ENCODE data around the gene AQP9. TPM values are rescaled to one million over a fixed set of nuclear protein-coding genes. Genes with fewer than 3 reads are reported as not detected.
"Not testable (repeated sequence)": the region's sequence is repeated elsewhere in the genome, so short reads cannot be mapped to it uniquely, and the experiment has no call there.

The AQP9 gene
- total RNA-seq, 1 donor from 2014 or later, result 2.1 TPM

- Histone ChIP-seq H3K27ac (ENCODE audit: low read depth, low read length) (no peak overlapping the region), H3K9ac (ENCODE audit: low read depth in 1 of 3, low read length in 3 of 3) (no peak overlapping the region), H3K36me3 (ENCODE audit: control insufficient read depth in 3 of 3, insufficient read depth in 3 of 3, low read length in 3 of 3) (no peaks in the 10 kb centered on the region), H3K9me3 (ENCODE audit: control insufficient read depth in 3 of 3, low read length in 3 of 3) (no peaks in the 10 kb centered on the region), H3K4me1 (ENCODE audit: control insufficient read depth in 3 of 3, insufficient read depth in 3 of 3, low read length in 3 of 3) (no peaks in the 10 kb centered on the region), H3K27me3 (ENCODE audit: control insufficient read depth in 3 of 3, insufficient read depth in 3 of 3, low read length in 3 of 3) (peaks cover 0 to 5% (median 3%) of the 10 kb centered on the region in 3 donors), H3K4me3 (ENCODE audit: low read length in 3 of 3) (no peak overlapping the region)
Observed at GRCh38 chr15:58174709-58175108, 36.5 kb downstream of the AQP9 start.

GRCh38 chr15:58175955-58176354 is 37.8 kb downstream of the AQP9 start:
- H3K27me3 ChIP-seq (ENCODE audit: control insufficient read depth in 3 of 3, insufficient read depth in 3 of 3, low read length in 3 of 3), result peaks cover 0 to 5% (median 3%) of the 10 kb centered on the region in 3 donors
- H3K27ac ChIP-seq (ENCODE audit: low read depth, low read length), result no peak overlapping the region
- H3K9me3 ChIP-seq (ENCODE audit: control insufficient read depth in 3 of 3, low read length in 3 of 3), result no peaks in the 10 kb centered on the region
- H3K36me3 ChIP-seq (ENCODE audit: control insufficient read depth in 3 of 3, insufficient read depth in 3 of 3, low read length in 3 of 3), result no peaks in the 10 kb centered on the region
- no peak overlapping the region for H3K9ac ChIP-seq (ENCODE audit: low read depth in 1 of 3, low read length in 3 of 3)
- H3K4me3 ChIP-seq (ENCODE audit: low read length in 3 of 3), result no peak overlapping the region
- no peaks in the 10 kb centered on the region for H3K4me1 ChIP-seq (ENCODE audit: control insufficient read depth in 3 of 3, insufficient read depth in 3 of 3, low read length in 3 of 3)

DNA sequence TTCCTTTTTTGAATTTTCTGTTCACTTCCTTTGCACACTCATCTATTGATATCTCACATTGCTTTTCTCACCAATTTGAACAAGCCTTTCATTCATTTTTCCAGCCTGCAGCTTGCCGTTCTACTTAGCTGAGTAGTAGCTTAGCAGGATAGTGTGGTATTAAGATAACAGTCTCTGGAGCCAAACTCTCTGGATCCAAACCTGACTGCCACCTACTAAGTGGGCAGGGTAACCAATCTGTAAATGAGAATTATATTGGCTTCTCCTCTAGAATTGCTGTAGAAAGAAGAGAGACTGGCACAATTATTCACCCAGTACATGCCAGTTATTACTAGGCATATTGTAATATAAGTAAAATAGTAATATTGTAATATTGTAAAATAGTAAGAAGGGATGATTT is 40.5 kb downstream of the AQP9 start:
- Histone ChIP-seq H3K4me3 (ENCODE audit: low read length in 3 of 3) (no peak overlapping the region), H3K9ac (ENCODE audit: low read depth in 1 of 3, low read length in 3 of 3) (no peak overlapping the region), H3K27me3 (ENCODE audit: control insufficient read depth in 3 of 3, insufficient read depth in 3 of 3, low read length in 3 of 3) (peaks cover 0 to 3% (median 0%) of the 10 kb centered on the region in 3 donors), H3K27ac (ENCODE audit: low read depth, low read length) (no peak overlapping the region), H3K36me3 (ENCODE audit: control insufficient read depth in 3 of 3, insufficient read depth in 3 of 3, low read length in 3 of 3) (no peaks in the 10 kb centered on the region), H3K4me1 (ENCODE audit: control insufficient read depth in 3 of 3, insufficient read depth in 3 of 3, low read length in 3 of 3) (no peaks in the 10 kb centered on the region), H3K9me3 (ENCODE audit: control insufficient read depth in 3 of 3, low read length in 3 of 3) (no peaks in the 10 kb centered on the region)

- H3K9me3 ChIP-seq (ENCODE audit: control insufficient read depth in 3 of 3, low read length in 3 of 3), result no peaks in the 10 kb centered on the region
- H3K27me3 ChIP-seq (ENCODE audit: control insufficient read depth in 3 of 3, insufficient read depth in 3 of 3, low read length in 3 of 3), result peaks cover 0 to 3% (median 0%) of the 10 kb centered on the region in 3 donors
- H3K4me1 ChIP-seq (ENCODE audit: control insufficient read depth in 3 of 3, insufficient read depth in 3 of 3, low read length in 3 of 3), result no peaks in the 10 kb centered on the region
- no peak overlapping the region for H3K9ac ChIP-seq (ENCODE audit: low read depth in 1 of 3, low read length in 3 of 3)
- no peak overlapping the region for H3K4me3 ChIP-seq (ENCODE audit: low read length in 3 of 3)
- H3K36me3 ChIP-seq (ENCODE audit: control insufficient read depth in 3 of 3, insufficient read depth in 3 of 3, low read length in 3 of 3), result no peaks in the 10 kb centered on the region
- H3K27ac ChIP-seq (ENCODE audit: low read depth, low read length), result no peak overlapping the region
Observed at GRCh38 chr15:58179206-58179605, 41.0 kb downstream of the AQP9 start.

DNA sequence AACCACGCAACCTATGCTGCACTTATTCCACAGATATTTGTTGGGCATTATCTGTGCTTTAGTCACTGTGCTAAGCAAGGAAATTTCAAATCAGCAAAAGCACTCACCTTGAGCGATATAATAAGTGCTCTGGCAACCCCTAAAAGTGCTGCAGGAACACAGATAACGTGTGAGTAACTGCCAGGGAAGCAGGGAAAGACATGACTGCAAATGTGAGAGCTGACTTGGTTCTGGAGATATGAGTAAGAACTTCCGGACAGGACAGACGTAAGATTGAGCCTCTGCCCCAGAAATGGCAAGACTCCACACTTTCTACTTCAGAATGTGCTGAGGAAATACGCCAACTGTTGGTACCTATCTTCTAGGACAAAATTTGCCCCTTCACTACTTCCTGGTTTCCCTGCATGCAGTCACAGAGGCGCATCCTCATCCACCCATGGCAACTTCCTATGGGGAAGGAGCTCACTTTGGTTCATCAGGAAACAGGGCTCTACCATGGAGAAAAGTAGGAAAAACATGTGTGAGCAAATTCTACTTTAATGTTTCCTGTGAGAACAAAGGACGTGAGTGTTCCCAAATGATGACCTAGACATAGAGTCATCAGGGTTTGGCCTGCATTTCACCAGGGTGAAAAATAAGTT is 41.7 kb downstream of the AQP9 start:
- no peak overlapping the region for H3K27ac ChIP-seq (ENCODE audit: low read depth, low read length)
- no peaks in the 10 kb centered on the region for H3K9me3 ChIP-seq (ENCODE audit: control insufficient read depth in 3 of 3, low read length in 3 of 3)
- no peak overlapping the region for H3K4me3 ChIP-seq (ENCODE audit: low read length in 3 of 3)
- no peaks in the 10 kb centered on the region for H3K4me1 ChIP-seq (ENCODE audit: control insufficient read depth in 3 of 3, insufficient read depth in 3 of 3, low read length in 3 of 3)
- H3K36me3 ChIP-seq (ENCODE audit: control insufficient read depth in 3 of 3, insufficient read depth in 3 of 3, low read length in 3 of 3), result no peaks in the 10 kb centered on the region
- peaks cover 0 to 3% (median 0%) of the 10 kb centered on the region in 3 donors for H3K27me3 ChIP-seq (ENCODE audit: control insufficient read depth in 3 of 3, insufficient read depth in 3 of 3, low read length in 3 of 3)
- H3K9ac ChIP-seq (ENCODE audit: low read depth in 1 of 3, low read length in 3 of 3), result no peak overlapping the region

DNA sequence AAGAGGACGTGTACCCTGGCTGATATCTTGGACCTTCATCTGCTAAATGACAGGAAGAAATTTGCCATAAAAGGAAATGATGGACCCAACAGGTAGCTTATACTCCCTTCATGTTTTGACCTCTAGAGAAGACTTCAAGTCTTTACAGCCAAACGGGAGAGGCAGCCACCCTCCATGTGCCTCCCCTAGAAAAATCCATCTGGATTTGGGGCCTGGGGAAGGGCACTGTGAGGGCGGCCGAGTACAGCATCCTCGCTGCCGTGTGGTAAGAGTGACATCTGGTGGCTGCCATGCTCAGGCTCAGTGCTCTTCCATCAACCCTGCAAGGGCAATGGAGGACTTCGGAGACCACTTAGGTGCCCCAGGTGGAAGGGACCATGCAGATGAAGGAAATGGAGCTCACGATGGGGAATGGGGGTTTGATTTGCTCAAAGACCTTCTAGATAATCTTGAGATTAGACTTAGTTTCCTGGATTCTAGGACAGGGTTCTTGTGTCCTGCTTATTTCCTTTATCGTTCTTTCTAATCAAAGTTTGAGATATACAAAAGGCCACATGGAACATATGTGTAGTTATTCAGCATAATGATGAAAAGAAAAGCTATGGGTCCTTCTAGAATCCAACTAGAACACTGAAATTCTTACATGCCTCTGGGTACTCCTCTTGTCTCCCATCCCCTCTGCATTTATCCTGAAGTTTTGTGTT is 44.4 kb downstream of the AQP9 start:
- Histone ChIP-seq H3K36me3 (ENCODE audit: control insufficient read depth in 3 of 3, insufficient read depth in 3 of 3, low read length in 3 of 3) (no peaks in the 10 kb centered on the region), H3K9me3 (ENCODE audit: control insufficient read depth in 3 of 3, low read length in 3 of 3) (no peaks in the 10 kb centered on the region), H3K9ac (ENCODE audit: low read depth in 1 of 3, low read length in 3 of 3) (no peak overlapping the region), H3K4me3 (ENCODE audit: low read length in 3 of 3) (no peak overlapping the region), H3K4me1 (ENCODE audit: control insufficient read depth in 3 of 3, insufficient read depth in 3 of 3, low read length in 3 of 3) (no peaks in the 10 kb centered on the region), H3K27me3 (ENCODE audit: control insufficient read depth in 3 of 3, insufficient read depth in 3 of 3, low read length in 3 of 3) (peaks cover 0 to 3% (median under 1%) of the 10 kb centered on the region in 3 donors), H3K27ac (ENCODE audit: low read depth, low read length) (no peak overlapping the region)

- Histone ChIP-seq H3K36me3 (ENCODE audit: control insufficient read depth in 3 of 3, insufficient read depth in 3 of 3, low read length in 3 of 3) (no peaks in the 10 kb centered on the region), H3K27me3 (ENCODE audit: control insufficient read depth in 3 of 3, insufficient read depth in 3 of 3, low read length in 3 of 3) (peaks cover 0 to 3% (median 3%) of the 10 kb centered on the region in 3 donors), H3K9me3 (ENCODE audit: control insufficient read depth in 3 of 3, low read length in 3 of 3) (no peaks in the 10 kb centered on the region), H3K4me1 (ENCODE audit: control insufficient read depth in 3 of 3, insufficient read depth in 3 of 3, low read length in 3 of 3) (no peaks in the 10 kb centered on the region), H3K4me3 (ENCODE audit: low read length in 3 of 3) (no peak overlapping the region), H3K9ac (ENCODE audit: low read depth in 1 of 3, low read length in 3 of 3) (no peak overlapping the region), H3K27ac (ENCODE audit: low read depth, low read length) (no peak overlapping the region)
Observed at GRCh38 chr15:58185439-58185838, 47.3 kb downstream of the AQP9 start.

DNA sequence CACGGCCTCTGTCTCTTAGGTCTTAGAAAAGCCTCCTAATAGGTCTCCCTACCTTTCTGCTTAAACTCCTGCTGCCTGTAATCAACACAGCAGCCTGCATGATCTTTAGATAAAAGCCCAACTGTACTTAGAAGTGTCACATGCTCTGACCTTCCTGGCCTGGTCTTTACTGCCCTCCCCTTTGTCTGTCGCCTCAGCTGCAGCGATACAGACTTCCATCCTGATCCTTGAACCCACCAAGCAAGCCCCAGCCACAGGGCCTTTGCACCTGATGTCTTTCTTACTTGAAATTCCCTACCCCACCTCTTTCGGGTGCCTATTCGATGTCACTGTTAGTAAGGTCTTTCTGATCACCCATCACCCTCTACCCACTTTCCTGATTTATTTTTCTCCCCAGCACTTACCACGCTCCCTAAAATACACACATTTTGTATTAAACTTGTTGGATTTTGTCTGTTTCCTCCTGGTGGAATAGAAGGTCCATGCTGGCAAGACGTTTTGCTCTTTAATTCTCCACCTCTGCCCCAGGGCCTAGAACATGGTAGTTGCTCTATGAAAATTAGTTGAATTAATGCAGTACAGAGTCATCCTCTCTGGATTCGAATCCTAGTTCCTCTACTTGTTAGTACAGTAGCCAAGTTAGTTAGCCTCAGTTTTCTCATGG is 51.1 kb downstream of the AQP9 start:
- Histone ChIP-seq H3K9me3 (ENCODE audit: control insufficient read depth in 3 of 3, low read length in 3 of 3) (no peaks in the 10 kb centered on the region), H3K36me3 (ENCODE audit: control insufficient read depth in 3 of 3, insufficient read depth in 3 of 3, low read length in 3 of 3) (no peaks in the 10 kb centered on the region), H3K27me3 (ENCODE audit: control insufficient read depth in 3 of 3, insufficient read depth in 3 of 3, low read length in 3 of 3) (peaks cover 0 to 7% (median 0%) of the 10 kb centered on the region in 3 donors), H3K27ac (ENCODE audit: low read depth, low read length) (no peak overlapping the region), H3K4me1 (ENCODE audit: control insufficient read depth in 3 of 3, insufficient read depth in 3 of 3, low read length in 3 of 3) (no peaks in the 10 kb centered on the region), H3K4me3 (ENCODE audit: low read length in 3 of 3) (no peak overlapping the region), H3K9ac (ENCODE audit: low read depth in 1 of 3, low read length in 3 of 3) (no peak overlapping the region)

DNA sequence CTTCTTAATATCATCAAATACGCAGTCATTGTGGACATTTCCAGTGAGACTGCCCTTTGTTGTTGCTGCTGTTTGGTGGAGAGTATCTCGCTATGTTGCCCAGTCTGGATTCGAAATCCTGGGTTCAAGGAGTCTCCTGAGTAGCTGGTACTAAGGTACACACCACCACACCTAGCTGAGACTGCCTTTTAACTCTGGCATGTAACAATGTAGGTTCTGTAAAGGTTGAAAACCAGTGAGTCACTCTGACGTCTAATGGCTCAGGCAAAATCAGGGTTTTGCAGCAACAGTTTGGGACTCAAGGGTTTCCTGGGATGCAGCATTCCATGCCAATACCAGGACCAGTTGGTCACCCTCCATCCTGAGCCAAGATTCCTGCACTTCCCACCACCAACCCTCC is 52.2 kb downstream of the AQP9 start:
- H3K36me3 ChIP-seq (ENCODE audit: control insufficient read depth in 3 of 3, insufficient read depth in 3 of 3, low read length in 3 of 3), result no peaks in the 10 kb centered on the region
- H3K27ac ChIP-seq (ENCODE audit: low read depth, low read length), result no peak overlapping the region
- H3K4me3 ChIP-seq (ENCODE audit: low read length in 3 of 3), result no peak overlapping the region
- H3K9ac ChIP-seq (ENCODE audit: low read depth in 1 of 3, low read length in 3 of 3), result no peak overlapping the region
- no peaks in the 10 kb centered on the region for H3K9me3 ChIP-seq (ENCODE audit: control insufficient read depth in 3 of 3, low read length in 3 of 3)
- peaks cover 0 to 7% (median 0%) of the 10 kb centered on the region in 3 donors for H3K27me3 ChIP-seq (ENCODE audit: control insufficient read depth in 3 of 3, insufficient read depth in 3 of 3, low read length in 3 of 3)
- no peaks in the 10 kb centered on the region for H3K4me1 ChIP-seq (ENCODE audit: control insufficient read depth in 3 of 3, insufficient read depth in 3 of 3, low read length in 3 of 3)

DNA sequence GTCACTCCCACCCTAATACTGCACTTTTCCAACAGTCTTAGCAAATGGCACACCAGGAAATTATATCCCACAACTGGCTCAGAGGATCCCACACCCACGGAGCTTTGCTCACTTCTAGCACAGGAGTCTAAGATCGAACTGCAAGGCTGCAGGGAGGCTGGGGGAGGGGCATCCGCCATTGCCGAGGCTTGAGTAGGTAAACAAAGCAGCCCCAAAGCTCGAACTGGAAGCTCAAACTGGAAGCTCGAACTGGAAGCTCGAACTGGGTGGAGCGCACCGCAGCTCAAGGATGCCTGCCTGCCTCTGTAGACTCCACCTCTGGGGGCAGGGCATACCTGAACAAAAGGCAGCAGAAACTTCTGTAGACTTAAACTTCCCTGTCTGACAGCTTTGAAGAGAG is 55.5 kb downstream of the AQP9 start:
- H3K4me1 ChIP-seq (ENCODE audit: control insufficient read depth in 3 of 3, insufficient read depth in 3 of 3, low read length in 3 of 3); H3K27ac ChIP-seq (ENCODE audit: low read depth, low read length); H3K36me3 ChIP-seq (ENCODE audit: control insufficient read depth in 3 of 3, insufficient read depth in 3 of 3, low read length in 3 of 3); H3K9ac ChIP-seq (ENCODE audit: low read depth in 1 of 3, low read length in 3 of 3); H3K4me3 ChIP-seq (ENCODE audit: low read length in 3 of 3); H3K27me3 ChIP-seq (ENCODE audit: control insufficient read depth in 3 of 3, insufficient read depth in 3 of 3, low read length in 3 of 3); H3K9me3 ChIP-seq (ENCODE audit: control insufficient read depth in 3 of 3, low read length in 3 of 3): not testable (repeated sequence)
